Endothelial cell (in vitro differentiated cells): ENCODE measurements around the gene ITPK1. TPM values are rescaled to one million over a fixed set of nuclear protein-coding genes. Genes with fewer than 3 reads are reported as not detected.

Source experiments
- DNase-seq: peaks from one replicate; pipeline ENCODE4 v3.0.0; 2021; ENCODE audit warnings: low spot score
- H3K27ac Mint-ChIP-seq: one replicate; pipeline ENCODE4 v1.8.0; 2021; ENCODE audit warnings: mixed read lengths, inconsistent platforms; ENCODE audit not compliant: unreplicated experiment
- H3K27me3 Mint-ChIP-seq: one replicate; pipeline ENCODE4 v1.8.0; 2021; ENCODE audit warnings: mild to moderate bottlenecking, moderate library complexity, mixed read lengths, inconsistent platforms; ENCODE audit not compliant: unreplicated experiment
- H3K36me3 Mint-ChIP-seq: one replicate; pipeline ENCODE4 v1.8.0; 2021; ENCODE audit warnings: mild to moderate bottlenecking, low read depth, mixed read lengths, inconsistent platforms; ENCODE audit not compliant: unreplicated experiment
- H3K4me1 Mint-ChIP-seq: one replicate; pipeline ENCODE4 v1.8.0; 2021; ENCODE audit warnings: mild to moderate bottlenecking, mixed read lengths, inconsistent platforms; ENCODE audit not compliant: unreplicated experiment
- H3K4me3 Mint-ChIP-seq: one replicate; pipeline ENCODE4 v1.8.0; 2021; ENCODE audit warnings: mild to moderate bottlenecking, mixed read lengths, inconsistent platforms; ENCODE audit not compliant: unreplicated experiment
- H3K9me3 Mint-ChIP-seq: one replicate; pipeline ENCODE4 v1.8.0; 2021; ENCODE audit warnings: mixed read lengths, inconsistent platforms; ENCODE audit not compliant: unreplicated experiment
- CTCF ChIP-seq: fragments of 200-600 bp; sonication (generic); IDR thresholded peaks from one replicate; pipeline ENCODE4 v1.5.0; 2021; ENCODE audit warnings: antibody characterized with exemption; ENCODE audit not compliant: unreplicated experiment
- total RNA-seq: library from RNA; stranded (reverse); fragmentation: NEBNext Ultra II Directional; extraction: Animal tissue kit (Norgen Biotek cat#: 25700); gene quantifications from one replicate; pipeline ENCODE4 v1.2.1, GENCODE V29; 2021; ENCODE audit not compliant: unreplicated experiment

The ITPK1 gene
- total RNA-seq, 1 donor from 2014 or later: 39.2 TPM

- no peak for TF ChIP-seq CTCF
- no peak for DNase-seq
- Mint-ChIP-seq H3K27me3 (peaks cover 4% of the 10 kb centered on the region), H3K4me3 (no peak overlapping the region), H3K9me3 (no peaks in the 10 kb centered on the region), H3K36me3 (peaks cover 6% of the 10 kb centered on the region), H3K4me1 (no peaks in the 10 kb centered on the region), H3K27ac (no peak overlapping the region)
These were observed 183.0 kb downstream of the ITPK1 start for GRCh38 chr14:92932448-92933395.

GRCh38 chr14:92931681-92932447 lies 183.9 kb downstream of the ITPK1 start:
- no peak overlapping the region for H3K27ac Mint-ChIP-seq
- H3K27me3 Mint-ChIP-seq: peaks cover 4% of the 10 kb centered on the region
- DNase-seq: no peak
- no peaks in the 10 kb centered on the region for H3K4me1 Mint-ChIP-seq
- peaks cover 6% of the 10 kb centered on the region for H3K36me3 Mint-ChIP-seq
- TF ChIP-seq CTCF: no peak
- no peaks in the 10 kb centered on the region for H3K9me3 Mint-ChIP-seq
- no peak overlapping the region for H3K4me3 Mint-ChIP-seq

- Mint-ChIP-seq H3K9me3 (no peaks in the 10 kb centered on the region), H3K4me1 (no peaks in the 10 kb centered on the region), H3K4me3 (no peak overlapping the region), H3K36me3 (peaks cover 6% of the 10 kb centered on the region), H3K27me3 (peaks cover 4% of the 10 kb centered on the region), H3K27ac (no peak overlapping the region)
- DNase-seq: no peak
- no peak for TF ChIP-seq CTCF
These were observed 184.8 kb downstream of the ITPK1 start for GRCh38 chr14:92930737-92931602.

- peaks cover under 1% of the 10 kb centered on the region for H3K4me1 Mint-ChIP-seq
- TF ChIP-seq CTCF: no peak
These were observed 185.8 kb downstream of the ITPK1 start for GRCh38 chr14:92929689-92930608.

More at GRCh38 chr14:92929689-92930608, 185.8 kb downstream of the ITPK1 start:
- H3K27me3 Mint-ChIP-seq: peaks cover 2% of the 10 kb centered on the region
- no peaks in the 10 kb centered on the region for H3K9me3 Mint-ChIP-seq
- H3K27ac Mint-ChIP-seq: no peak overlapping the region
- H3K36me3 Mint-ChIP-seq: peaks cover 4% of the 10 kb centered on the region
- DNase-seq: no peak
- H3K4me3 Mint-ChIP-seq: no peak overlapping the region
